B cell (primary cell): ENCODE data around the gene TEKT3. TPM values are rescaled to one million over a fixed set of nuclear protein-coding genes. Genes with fewer than 3 reads are reported as not detected.

Experiments used
- ATAC-seq: fragments of 200-7000 bp; cut with Tn5 transposase; one replicate; pipeline ENCODE4 v1.10.0; 2021; ENCODE audit warnings: low read depth, mild to moderate bottlenecking, moderate number of reproducible peaks, moderate library complexity
- CTCF ChIA-PET: fragments of 350-600 bp; sonication (Branson Sonifier 250); formaldehyde crosslinking; loops from one replicate; lab custom pipeline; 2021; ENCODE audit warnings: antibody characterized with exemption, inconsistent platforms; lab: Charles Lee
- POLR2A ChIA-PET: fragments of 350-600 bp; sonication (Branson Sonifier 250); formaldehyde crosslinking; loops from one replicate; lab custom pipeline; 2021; ENCODE audit warnings: antibody characterized with exemption; lab: Charles Lee
- DNase-seq: peaks from one replicate; pipeline ENCODE4 v3.0.0; 2013
- H2AFZ ChIP-seq: 2 replicates; pipeline ENCODE4 v1.6.1; 2012; ENCODE audit warnings: mild to moderate bottlenecking, low read depth, low read length; ENCODE audit not compliant: insufficient read depth, poor library complexity, severe bottlenecking
- H3K27ac ChIP-seq, 2 donors: 1 replicate in 1 of 2; 2 replicates in 1 of 2; pipeline ENCODE4 v1.5.1; 2012 to 2013; ENCODE audit warnings: low read length in 2 of 2, mild to moderate bottlenecking in 2 of 2, moderate library complexity in 1 of 2
- H3K27me3 ChIP-seq, 4 experiments: fragments of 200-600 bp in 1 of 4; sonication (generic) in 1 of 4; replicated peaks in 1 of 4; 1 replicate in 2 of 4; 2 replicates in 2 of 4; pipeline versions ENCODE4 v1.6.1 to v1.7.0; 2013 to 2016; ENCODE audit warnings: low read length in 3 of 4, mild to moderate bottlenecking in 2 of 4, mixed read lengths in 1 of 4, moderate library complexity in 1 of 4; ENCODE audit not compliant: insufficient read depth in 4 of 4, control insufficient read depth in 3 of 4; ENCODE audit errors: control extremely low read depth in 1 of 4
- H3K36me3 ChIP-seq, 2 experiments: replicated peaks in 1 of 2; 1 replicate in 1 of 2; 2 replicates in 1 of 2; pipeline versions ENCODE4 v1.6.1 to v1.7.1; 2013; ENCODE audit warnings: low read length in 1 of 2; ENCODE audit not compliant: insufficient read depth in 2 of 2, control insufficient read depth in 1 of 2; ENCODE audit errors: control extremely low read depth in 1 of 2, extremely low read depth in 1 of 2
- H3K4me1 ChIP-seq, 2 donors: fragments of 200-600 bp in 1 of 2; sonication (generic) in 1 of 2; 1 replicate in 1 of 2; 2 replicates in 1 of 2; pipeline versions ENCODE4 v1.5.1 to v1.6.1; 2013 to 2017; ENCODE audit warnings: low read length in 2 of 2; ENCODE audit not compliant: control insufficient read depth in 2 of 2, insufficient read depth in 2 of 2
- H3K4me2 ChIP-seq: replicated peaks from 2 replicates; pipeline ENCODE3; 2012; ENCODE audit warnings: mild to moderate bottlenecking, low read depth, low read length; ENCODE audit not compliant: poor library complexity, severe bottlenecking
- H3K4me3 ChIP-seq, 5 experiments: fragments of 200-600 bp in 1 of 5; sonication (generic) in 1 of 5; 1 replicate in 3 of 5; 2 replicates in 2 of 5; pipeline versions ENCODE4 v1.5.1 to v1.7.0; 2011 to 2016; ENCODE audit warnings: low read length in 4 of 5, mild to moderate bottlenecking in 4 of 5, low read depth in 2 of 5, control low read depth in 1 of 5, moderate library complexity in 1 of 5; ENCODE audit not compliant: insufficient read depth in 1 of 5; ENCODE audit errors: control extremely low read depth in 1 of 5, extremely low read depth in 1 of 5
- H3K79me2 ChIP-seq: fragments of 200-600 bp; sonication (generic); one replicate; pipeline ENCODE4 v1.6.0; 2016; ENCODE audit warnings: low read length; ENCODE audit not compliant: control insufficient read depth, insufficient read depth
- H3K9ac ChIP-seq: fragments of 200-600 bp; sonication (generic); 2 replicates; pipeline ENCODE4 v1.6.1; 2017; ENCODE audit warnings: mild to moderate bottlenecking, low read length, moderate library complexity
- H3K9me3 ChIP-seq, 3 donors: one replicate each; pipeline versions ENCODE4 v1.6.1 to v1.7.1; 2013; ENCODE audit warnings: low read length in 2 of 3; ENCODE audit not compliant: control insufficient read depth in 2 of 3, insufficient read depth in 1 of 3; ENCODE audit errors: control extremely low read depth in 1 of 3
- H4K20me1 ChIP-seq: 2 replicates; pipeline ENCODE4 v1.6.0; 2012; ENCODE audit warnings: mild to moderate bottlenecking, low read length; ENCODE audit not compliant: insufficient read depth, control insufficient read depth, poor library complexity, severe bottlenecking
- H3K27ac Mint-ChIP-seq: one replicate; pipeline ENCODE4 v1.8.0; 2021; ENCODE audit warnings: mixed read lengths
- H3K27me3 Mint-ChIP-seq: one replicate; pipeline ENCODE4 v1.8.0; 2021; ENCODE audit warnings: mixed read lengths
- H3K4me1 Mint-ChIP-seq: one replicate; pipeline ENCODE4 v1.8.0; 2021; ENCODE audit warnings: mixed read lengths
- H3K4me3 Mint-ChIP-seq: one replicate; pipeline ENCODE4 v1.8.0; 2021; ENCODE audit warnings: mixed read lengths
- H3K9me3 Mint-ChIP-seq: one replicate; pipeline ENCODE4 v1.8.0; 2022; ENCODE audit warnings: mixed read lengths; ENCODE audit not compliant: insufficient read depth
- EZH2 ChIP-seq: IDR thresholded peaks from 2 replicates; pipeline ENCODE4 v1.6.1; 2012; ENCODE audit warnings: borderline replicate concordance, low read depth, mild to moderate bottlenecking, moderate library complexity, low read length; ENCODE audit not compliant: insufficient read depth, poor library complexity, severe bottlenecking
- WGBS: methylation state at CpG from one replicate; pipeline ENCODE4 v1.1.5; 2013; ENCODE audit warnings: missing lambda C conversion rate; ENCODE audit not compliant: insufficient coverage; 5-methylcytosine and 5-hydroxymethylcytosine counted together
- intact Hi-C: fragments of 100-400 bp; cut with micrococcal nuclease; formaldehyde crosslinking; loops from one replicate; pipeline ENCODE4 v1.10.0; 2022
- polyA plus RNA-seq: library from polyadenylated mRNA; depleted of rRNA; stranded (reverse); fragments of >200 nt; gene quantifications from 2 replicates; pipeline ENCODE4 v1.2.3, GENCODE V29; 2012
- total RNA-seq, 2 donors: library from RNA; stranded (reverse); fragments of 120-200 nt in 1 of 2; gene quantifications; 1 replicate in 1 of 2; 2 replicates in 1 of 2; pipeline versions ENCODE4 v1.2.3 to v1.2.4, GENCODE V29; 2013 to 2022
- TF ChIP-seq, protein P1 (sequence below): fragments of 200-600 bp; IDR thresholded peaks from one replicate; pipeline ENCODE4 v1.8.0; 2022; ENCODE audit warnings: antibody characterized with exemption, mild to moderate bottlenecking

The TEKT3 gene
- total and polyA plus RNA-seq, 2 donors (not counting 1 experiment from before 2014, with no cell fraction given): 0.49 to 1.8 TPM

DNA sequence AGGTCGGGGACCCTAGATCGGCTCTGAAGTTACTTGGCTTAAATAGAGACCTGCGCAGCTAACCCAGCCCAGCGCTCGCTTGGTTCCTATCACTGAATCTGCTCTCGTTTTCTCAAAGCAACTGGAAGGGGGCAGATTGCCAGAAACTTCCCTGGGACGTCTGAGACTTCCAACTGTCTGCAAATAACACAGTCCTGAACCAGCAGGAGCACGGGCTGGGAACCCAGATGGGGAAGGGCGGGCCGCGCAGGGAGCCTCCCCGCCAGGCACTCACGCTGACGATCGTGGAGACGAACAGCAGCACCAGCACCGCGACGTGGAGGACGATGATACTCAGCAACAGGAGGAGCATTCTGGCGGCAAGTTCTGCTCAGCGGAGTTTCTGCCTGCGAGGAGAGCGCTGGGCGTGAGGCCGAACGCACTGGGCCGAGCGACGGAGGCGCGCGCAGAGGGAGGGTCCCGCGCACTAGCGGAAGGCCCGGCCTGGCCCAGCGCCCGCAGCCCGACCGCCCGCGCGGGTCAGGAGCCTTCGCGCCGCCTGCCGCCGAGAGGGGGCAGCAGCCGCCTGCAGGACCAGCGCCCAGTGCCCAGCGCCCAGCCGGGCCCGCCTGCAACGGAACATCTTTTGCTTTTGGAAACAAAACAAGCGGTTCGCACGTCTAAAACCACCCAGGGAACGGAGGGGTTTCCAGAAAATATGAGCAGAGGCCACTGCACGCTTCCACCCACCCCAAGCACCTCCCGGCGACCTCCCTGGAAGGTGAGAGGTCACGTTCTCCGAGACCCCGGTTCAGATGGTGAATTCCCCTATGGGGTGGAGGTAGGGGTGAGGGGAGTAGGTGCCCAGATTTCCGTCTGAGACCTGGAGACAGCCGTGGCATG is 80.8 kb downstream of the TEKT3 start:
- peaks cover 64% of the 10 kb centered on the region for H3K27me3 Mint-ChIP-seq
- peak overlapping the region; percentile 84 for H3K4me3 Mint-ChIP-seq
- Histone ChIP-seq H2AFZ (peak overlapping the region; percentile 64), H3K27me3 (peaks cover 0 to 50% (median 25%) of the 10 kb centered on the region in 4 experiments), H3K27ac (no peak overlapping the region), H3K4me1 (peaks cover 12 to 16% of the 10 kb centered on the region in 2 donors), H3K79me2 (no peaks in the 10 kb centered on the region), H3K4me3 (peak overlapping the region in 3 of 5 experiments; percentile 28 to 49 (median 45)), H3K9ac (peak overlapping the region; percentile 42), H4K20me1 (no peaks in the 10 kb centered on the region), H3K36me3 (no peaks in the 10 kb centered on the region), H3K4me2 (peak overlapping the region; percentile 69), H3K9me3 (peaks cover 0 to 9% (median 0%) of the 10 kb centered on the region in 3 donors)
- ChIA-PET POLR2A (no interaction called here), CTCF (no interaction called here)
- TF ChIP-seq, protein P1, sequence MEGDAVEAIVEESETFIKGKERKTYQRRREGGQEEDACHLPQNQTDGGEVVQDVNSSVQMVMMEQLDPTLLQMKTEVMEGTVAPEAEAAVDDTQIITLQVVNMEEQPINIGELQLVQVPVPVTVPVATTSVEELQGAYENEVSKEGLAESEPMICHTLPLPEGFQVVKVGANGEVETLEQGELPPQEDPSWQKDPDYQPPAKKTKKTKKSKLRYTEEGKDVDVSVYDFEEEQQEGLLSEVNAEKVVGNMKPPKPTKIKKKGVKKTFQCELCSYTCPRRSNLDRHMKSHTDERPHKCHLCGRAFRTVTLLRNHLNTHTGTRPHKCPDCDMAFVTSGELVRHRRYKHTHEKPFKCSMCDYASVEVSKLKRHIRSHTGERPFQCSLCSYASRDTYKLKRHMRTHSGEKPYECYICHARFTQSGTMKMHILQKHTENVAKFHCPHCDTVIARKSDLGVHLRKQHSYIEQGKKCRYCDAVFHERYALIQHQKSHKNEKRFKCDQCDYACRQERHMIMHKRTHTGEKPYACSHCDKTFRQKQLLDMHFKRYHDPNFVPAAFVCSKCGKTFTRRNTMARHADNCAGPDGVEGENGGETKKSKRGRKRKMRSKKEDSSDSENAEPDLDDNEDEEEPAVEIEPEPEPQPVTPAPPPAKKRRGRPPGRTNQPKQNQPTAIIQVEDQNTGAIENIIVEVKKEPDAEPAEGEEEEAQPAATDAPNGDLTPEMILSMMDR: peak; percentile 39
- no peak for TF ChIP-seq EZH2
- intact Hi-C loops: no loop called here
- H3K9me3 Mint-ChIP-seq: no peaks in the 10 kb centered on the region
- H3K27ac Mint-ChIP-seq: no peak overlapping the region
- DNase-seq (peak; percentile 46), ATAC-seq (peak; percentile 51)
- peaks cover 18% of the 10 kb centered on the region for H3K4me1 Mint-ChIP-seq
- WGBS: 3% methylated on average over 59 of the region's 67 CpGs
